Embryonic facial prominence (tissue), 1 donor: ENCODE results near the gene DDN.

Experiments
- DNase-seq: peaks from one replicate; pipeline ENCODE4 v3.0.0-alpha.2; 2016; ENCODE audit errors: extremely low spot score

The DDN gene

DNA sequence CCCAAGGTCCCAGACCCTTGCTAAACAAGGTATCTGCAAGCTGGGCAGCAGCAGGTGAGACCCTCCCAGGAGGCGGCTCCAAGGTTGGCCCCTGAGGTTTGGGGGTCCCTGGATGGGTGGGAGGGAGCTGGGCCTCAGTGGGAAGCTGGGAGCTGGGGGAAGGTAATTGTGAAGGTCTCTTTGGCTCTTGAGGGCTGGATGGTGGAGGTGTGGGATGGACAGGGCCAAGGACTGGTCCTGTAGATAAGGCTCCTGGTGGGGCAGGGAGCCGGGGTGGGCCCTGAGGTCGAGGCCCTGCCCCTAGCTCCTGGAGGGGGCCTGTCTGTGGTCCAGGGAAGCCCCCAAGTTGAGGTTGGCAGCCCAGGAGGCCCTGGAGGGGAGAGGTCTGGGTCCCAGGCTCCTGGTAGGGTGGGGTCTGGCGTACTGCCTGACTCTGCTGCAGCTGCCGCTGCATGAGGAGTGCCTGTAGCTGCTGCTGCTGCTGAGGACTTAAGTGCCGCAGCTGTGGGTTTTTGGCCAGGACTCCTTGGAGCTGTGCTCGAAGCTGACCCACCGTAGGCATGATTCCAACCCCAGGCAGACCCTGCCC lies 32.5 kb upstream of the DDN start:
- no peak for DNase-seq

DNA sequence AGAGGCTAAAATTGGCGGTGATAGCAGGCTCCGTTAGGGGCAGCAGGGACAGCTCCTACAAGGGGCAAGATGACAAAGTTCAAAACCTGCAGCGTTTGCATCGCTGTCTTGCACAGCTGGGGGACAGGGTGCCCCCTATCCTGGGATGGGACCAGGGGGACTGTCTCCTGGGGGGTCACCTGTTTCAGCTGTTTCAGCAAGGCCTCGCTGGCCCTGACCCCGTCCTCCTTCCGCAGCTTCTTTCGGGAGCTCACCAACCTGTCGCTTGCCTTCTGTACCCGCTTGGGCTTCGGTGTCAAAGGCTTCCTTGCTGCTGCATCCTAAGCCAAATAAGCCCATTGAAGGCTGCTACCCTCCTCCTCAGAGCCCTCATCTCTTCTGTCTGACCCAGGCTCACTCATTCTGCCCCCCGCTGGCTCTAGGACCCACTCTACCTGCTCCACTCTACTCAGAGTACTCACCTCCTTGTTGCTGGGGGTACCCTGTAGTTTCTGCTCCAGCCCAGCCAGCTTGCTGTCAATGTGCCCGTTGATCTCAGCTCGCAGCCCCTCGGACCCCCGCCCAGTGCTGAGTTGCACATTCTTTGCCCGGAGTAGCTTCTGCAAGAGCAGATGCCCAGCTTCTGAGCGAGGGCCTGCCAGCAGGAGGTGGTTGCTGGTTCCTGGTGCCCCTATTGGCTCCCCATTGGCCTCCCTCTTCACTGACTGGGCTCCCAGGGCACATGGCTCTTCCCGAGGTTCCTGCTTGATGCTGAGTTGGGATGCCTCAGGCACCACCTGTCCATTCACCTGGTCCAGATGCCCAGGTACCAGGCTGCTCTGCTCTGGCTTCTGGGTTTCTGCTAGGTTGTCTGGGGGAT lies 31.8 kb upstream of the DDN start:
- no peak for DNase-seq

DNA sequence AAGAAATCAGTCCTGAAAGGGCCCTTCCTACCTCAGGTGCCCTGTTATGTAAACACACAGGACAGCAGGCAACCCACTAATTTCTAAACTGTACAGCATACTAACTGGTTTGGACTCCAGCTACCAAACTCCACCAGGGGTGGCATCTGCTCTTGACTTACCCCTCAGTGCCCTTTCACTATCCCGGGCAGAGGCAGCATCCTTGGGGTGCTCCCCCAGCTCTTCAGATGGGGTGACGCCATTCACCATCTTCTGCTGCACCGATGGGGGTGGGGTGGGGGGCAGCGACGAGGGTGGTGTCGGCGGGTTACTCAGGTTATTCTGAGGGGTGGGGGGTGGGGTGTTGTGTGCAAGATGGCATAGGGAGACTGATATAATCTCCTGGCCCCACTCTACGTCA lies 30.9 kb upstream of the DDN start:
- DNase-seq, result no peak

DNA sequence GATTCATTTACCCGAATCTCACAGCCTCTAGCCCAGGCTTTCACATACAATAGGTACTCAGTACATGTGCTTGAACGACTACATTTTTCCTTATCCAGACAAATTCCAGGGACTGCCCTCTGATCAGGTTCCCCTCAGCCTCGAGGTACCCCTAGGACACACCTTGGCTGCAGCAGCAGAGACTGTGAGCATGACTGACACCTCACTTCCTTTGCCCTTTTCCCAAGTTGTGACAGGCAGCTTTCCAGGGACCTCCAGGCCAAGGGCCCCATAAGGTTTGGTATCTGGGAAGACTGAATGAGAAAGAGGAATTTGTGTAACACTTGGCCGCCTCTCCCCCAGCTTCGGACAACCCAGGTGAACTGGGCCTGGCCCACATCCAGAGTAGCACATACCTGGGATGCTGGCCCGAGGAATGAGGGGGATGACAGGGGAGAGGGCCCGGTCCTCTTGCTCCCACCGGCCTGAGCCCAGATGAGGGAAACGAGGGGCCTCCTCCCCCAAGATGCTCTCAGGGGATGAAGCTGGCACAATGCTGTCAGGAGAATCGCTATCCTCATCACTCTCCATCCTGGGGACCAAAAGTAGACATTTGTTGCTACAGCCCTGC lies 29.6 kb upstream of the DDN start:
- no peak for DNase-seq

DNA sequence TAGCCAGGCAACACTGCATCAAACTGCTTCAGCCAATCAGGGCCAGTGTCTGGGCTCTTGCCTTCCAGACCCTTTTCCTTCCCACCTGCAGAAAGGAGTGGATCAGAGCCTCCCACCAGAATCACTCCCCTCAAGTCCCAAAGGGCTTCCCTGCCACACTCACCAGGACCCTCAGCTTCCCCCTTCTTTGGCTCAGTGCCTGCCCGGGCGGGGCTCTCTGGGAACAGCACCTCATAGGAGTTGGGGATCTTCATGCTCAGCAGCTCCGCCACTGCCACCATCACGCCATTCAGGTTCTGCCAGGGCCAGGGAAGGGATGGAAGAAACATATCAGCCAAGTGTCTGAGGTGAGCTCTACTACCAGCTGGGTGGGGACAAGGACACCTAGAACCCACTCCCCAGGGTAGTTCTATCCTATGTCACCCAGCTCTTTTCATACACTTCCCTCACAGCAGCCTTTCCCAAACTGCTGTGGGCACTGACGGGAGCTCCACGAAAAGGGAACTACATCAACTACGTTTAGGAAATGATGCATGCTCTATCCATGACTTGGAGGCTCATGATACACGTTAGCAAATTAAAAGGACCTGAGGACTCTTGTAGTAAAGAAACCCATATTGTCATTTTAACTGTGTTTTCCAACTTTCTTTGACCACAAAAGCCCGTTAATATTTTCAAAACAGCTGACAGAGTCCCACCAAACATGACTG lies 28.8 kb upstream of the DDN start:
- DNase-seq, result no peak

DNA sequence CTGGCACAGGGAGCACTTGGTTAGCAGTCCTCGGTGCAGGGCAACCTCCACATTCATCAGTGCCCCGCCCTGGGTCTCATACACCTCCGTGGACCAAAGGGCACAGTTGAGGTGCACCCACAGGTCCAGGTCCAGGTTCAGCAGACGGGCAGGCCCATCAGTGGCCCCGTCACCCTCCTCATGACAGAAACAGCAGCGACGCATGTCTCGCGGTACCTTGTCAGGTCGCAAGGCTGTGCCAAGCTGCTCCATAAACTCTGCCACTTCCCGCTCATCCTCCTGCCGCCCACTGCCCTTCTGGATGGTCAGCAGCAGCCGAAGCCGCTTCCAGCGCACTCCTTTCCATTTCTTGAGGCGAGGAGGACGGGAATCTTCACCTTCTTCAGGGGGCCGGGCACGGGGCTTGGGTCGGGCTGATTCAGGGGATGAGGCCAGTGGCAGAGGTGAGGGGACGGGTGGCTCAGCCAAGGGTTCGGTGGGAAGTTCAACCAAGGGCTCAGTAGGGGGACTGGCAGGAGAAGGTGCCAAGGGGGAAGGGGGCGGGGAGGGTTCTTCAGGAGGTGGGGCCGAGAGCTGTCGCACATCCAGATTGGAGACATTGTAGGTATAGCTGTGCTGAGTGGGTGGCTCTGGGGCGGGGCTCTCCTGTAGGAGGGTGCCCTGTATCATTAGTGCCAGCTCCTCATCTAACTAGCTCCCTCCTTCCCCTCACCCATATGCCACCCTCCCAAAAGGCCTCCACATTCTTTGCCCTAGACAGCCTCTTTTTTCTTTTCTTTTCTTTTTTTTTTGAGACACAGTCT lies 27.7 kb upstream of the DDN start:
- no peak for DNase-seq

DNA sequence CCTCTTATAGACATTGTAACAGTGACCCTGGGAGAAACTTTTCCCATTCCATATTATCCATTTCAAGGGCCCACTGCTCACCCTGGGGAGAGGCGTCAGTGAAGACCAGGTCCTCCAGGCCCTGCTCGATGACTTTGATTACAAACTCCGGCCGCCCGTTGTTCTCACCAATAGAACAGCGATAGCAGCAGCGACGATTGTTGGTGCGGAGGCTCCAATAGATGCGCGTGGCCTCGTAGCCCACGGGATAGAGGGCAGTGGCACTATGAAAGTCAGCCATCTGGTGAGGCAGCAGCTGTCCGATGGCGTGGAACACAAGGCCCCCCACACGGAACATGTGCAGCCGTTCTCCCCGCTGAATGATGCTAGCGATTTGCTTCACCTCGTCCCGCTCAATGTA lies 26.9 kb upstream of the DDN start:
- no peak for DNase-seq

DNA sequence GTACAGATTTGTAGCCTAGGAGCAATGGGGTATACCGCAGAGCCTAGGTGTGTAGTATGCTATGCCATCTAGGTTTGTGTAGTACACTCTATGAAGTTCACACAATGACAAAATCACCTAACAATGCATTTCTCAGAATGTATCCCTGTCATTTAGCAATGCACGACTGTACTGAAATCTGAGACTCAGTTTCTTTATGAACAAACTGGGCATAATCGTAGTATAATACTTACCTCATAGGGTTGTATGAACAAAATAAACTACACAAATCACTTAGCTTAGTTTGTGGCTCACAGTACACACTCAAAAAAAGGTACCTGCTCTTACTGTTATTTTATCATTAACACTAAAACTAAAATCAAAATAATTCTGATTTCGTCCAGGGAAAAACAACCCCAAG lies 26.3 kb upstream of the DDN start:
- no peak for DNase-seq

DNA sequence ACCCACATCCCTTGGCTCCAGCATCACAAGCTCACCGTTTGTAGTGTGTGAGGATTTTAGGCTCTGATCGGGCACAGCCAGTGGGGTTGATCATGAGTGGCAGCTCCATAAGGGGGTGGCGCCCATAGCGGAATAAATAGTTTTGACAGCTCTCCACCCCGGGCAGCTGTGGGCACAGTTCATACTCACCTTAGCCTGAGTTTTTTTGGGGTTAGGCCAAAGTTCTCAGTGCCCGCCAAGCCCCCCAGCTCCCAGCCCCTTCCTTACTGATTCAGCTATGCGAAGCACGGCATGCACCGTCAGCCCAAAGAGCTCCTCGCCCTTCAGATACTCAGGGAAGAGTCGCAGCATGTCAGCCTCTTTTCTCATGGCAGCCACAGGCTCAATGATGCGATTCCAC lies 25.4 kb upstream of the DDN start:
- no peak for DNase-seq

DNA sequence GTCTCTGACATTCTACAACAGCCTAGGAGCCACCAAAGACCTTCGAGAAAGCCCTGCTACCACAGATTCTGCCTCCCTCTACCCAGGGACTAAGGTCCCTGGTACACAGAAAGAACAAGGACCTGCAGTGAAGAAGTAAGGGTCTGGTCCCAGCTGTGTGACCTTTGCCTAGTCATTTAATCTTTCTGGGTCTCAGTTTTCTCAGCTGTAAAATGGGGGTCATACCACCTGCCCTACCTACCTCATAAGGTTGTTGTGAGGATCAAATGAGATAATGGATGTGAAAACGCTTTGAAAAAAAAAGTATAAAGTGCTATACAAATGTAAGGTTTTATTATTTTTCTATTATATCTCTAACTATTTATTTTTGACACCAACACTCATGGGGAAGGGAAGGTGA lies 24.6 kb upstream of the DDN start:
- DNase-seq, result no peak

DNA sequence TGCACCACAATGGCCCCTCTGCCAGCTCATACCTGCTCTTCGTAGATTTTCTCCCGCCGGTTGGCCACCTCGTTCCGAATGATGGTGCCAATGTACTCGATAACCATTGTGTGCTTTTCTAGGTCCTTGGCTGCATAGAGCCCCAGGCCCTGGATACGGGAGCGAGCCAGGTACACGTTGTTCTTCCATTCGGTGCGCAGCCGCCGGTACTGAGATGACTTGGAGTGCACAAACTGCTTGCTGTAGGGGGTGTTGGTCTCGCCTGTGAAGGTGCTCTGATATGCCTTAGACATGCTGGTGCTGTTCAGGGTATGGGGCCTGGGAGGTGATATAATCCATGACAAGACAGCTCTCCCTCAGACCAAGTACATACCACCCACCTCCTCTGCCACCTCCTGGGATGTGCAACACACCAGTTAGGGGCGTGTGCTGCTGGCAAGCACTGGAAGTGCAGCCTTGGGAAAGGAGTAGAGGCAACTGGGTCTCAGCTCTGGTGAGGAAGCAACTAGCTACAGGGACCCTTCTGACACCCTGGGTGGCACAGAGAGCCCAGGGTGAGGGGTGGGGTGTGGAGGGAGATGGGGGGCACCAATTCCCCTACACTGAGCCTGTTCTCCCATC lies 23.5 kb upstream of the DDN start:
- no peak for DNase-seq

DNA sequence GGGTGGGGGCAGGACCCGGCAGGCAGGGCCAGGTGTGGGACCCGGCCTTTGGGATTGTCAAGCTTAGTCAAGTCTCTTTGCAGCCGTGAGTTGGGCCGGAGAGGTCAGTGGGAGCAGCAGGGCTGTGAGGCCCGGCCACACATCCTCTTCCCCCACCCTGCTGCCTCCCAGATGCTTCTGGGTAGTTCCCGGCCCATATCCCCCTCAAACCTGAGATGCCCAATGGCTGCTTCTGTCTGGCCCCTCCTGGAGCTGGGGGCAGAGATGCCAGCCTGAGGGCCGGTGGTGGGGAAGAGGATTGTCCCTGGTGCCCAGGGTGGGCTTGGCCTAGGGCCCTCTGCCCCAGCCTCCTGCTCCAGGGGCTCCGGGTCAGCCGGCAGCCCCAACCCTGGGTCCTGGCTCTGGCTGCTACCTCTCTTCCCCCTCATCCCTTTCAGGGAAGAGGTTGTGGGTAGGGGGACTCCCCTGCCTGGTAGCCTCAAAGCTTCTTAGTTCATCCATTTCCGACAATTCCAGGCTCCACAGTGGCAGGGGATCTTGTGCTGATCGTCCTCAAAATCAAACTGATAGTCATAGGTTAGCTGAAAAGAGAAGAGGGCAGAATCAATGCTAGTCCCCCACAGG lies 22.2 kb upstream of the DDN start:
- no peak for DNase-seq

DNA sequence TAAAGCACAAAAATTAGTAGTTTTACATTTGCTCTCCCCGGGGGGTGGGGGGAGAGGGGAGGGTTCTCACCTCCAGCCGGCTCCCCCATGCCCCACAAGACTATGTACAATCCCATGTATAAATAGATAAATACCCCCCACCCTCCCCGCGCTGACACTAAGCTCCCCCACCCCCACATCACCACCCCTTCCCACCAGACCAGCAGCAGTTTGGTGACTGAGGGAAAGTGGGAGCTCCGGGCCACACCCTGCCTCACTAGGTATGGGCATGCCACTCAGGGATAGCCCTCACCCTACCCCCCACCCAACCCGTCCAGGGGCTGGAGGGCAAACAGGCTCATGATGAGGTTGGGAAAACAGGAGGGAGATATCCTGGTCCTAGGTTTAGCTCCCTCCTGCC lies 21.3 kb upstream of the DDN start:
- no peak for DNase-seq

DNA sequence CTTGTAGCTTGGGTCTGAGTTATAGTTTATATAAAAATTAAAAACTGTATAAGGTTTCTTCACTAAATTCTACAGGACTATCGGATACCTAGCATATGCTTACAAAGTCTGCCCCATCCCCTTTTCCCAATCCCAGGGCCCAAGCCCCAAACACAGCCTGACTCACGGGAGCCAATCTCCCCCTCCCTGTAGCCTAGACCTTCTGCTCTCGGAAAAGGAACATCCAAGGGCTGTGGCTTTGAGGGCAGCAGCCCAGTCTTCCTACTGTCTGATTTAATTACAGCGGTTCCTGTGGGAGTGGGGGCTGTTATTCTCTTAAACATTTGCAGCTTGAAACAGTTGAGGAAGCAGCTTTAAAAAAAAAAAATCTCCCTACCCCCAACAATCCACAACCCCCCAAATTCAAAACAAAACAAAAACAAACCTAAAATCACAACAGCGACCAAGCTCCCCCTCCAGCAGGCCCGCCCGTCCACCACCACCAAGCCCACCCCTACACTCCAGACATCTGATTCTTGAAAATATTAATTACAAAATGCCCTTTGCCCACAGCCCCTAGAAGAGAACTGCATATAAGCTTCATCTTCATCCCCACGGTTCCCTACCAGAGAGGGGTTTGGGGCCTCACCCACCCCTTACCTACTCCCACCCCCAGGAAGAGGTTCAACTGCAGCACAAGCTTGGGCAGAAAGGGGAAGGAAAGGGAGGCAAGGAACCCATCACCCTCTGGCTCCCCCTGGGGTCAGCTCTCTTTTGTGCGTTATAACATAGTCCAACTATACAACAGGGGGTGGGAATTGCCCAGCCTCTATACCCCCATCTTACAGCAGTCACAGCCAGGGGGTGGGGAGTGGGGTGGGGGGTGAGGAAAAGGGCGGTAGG lies 20.5 kb upstream of the DDN start:
- DNase-seq, result no peak

DNA sequence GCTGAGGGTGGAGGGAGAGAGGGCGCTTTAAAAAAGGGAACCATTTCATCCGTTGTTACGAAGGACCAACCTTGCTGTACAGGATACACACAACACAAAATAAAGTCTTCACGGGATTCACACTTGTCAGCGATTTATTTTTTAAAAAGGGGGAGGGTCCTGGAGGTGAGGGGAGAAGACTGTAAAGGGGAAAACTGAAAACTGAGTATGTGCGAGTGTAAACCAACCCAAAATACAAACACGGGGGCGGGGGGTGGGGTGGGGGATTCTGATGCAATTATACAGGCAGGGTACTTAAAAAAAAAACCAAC lies 19.9 kb upstream of the DDN start:
- DNase-seq, result no peak

DNA sequence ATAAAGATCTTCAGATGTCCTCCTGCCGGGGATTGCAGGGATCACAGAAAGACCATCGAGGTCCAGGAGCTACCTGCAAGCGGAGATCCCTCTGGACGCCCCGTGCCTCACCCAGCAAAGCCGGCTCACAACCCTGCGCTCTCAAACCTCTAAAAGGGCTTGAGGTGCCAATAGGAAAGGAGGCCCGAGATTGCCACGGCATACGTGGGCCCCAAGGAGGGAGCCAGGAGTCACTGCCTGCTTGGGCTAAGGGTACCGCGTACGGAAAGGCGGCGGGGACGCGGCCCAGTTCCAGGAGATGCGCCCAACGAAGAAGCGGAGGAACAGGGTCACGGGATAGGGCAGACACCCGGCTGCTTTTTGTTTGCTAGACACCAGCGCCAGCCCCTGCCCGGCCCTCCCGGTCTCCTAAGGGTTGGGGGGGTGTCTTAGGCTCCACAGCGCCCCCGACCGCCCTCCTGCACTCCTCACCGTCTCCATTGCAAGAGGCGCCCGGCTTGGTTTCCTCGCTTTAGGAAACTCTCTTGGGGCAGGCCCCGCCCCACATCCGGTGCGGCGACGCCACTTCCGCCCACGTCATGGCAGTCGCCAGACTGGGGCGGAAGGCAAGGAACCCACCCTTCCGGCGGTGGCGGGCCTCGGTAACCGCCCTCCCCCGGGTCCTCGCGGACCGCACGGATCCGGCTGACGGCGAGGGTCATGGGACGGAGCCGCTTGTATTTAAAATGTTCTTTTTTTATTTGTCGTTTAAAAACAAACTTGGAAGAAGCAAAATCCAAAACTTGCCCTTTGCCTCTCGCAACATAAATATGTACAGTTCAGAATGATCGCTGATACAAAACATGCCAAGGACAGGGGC lies 19.3 kb upstream of the DDN start, which contains the start of gene PRKAG1:
PRKAG1 (minus strand) TSS at position 516 of the 859 bp plus-strand sequence; CDS start at position 480, 36 bp downstream.
- peak; percentile 96 for DNase-seq

DNA sequence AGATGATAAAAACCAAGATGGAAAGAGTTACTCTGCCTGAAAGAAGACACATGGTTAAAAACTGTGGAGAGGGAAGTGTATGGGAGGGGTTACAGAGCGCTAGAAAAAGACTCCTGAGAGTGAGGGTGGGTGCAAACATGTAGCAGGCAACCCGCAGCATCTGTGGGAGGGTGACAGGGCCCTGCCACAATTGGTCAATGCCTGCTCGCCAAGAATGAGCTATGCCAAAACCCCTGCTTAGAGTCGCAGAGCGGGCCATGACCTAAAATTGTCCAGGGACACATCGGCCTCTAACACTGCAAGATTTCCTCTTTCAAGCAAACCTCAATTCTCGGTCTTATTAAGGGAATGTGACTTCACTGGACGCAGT lies 18.7 kb upstream of the DDN start:
- DNase-seq, result no peak

DNA sequence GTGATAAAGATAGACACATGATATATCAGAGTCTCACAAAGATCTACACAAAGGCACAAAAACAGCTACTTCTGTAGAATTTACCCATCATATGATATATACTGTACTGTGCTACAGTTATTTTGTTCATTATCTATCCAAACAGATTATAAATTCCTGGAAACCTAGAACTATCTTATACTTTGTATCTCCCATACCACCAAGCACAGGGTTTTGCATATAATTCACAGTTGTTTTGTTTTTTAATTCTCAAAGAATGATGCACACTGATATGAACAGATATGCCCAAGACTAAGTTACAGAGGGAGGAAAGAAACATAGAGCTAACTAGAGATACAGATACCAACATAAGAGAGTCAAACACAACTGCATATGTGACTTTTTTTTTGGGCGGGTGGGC lies 16.0 kb upstream of the DDN start:
- DNase-seq, result no peak

DNA sequence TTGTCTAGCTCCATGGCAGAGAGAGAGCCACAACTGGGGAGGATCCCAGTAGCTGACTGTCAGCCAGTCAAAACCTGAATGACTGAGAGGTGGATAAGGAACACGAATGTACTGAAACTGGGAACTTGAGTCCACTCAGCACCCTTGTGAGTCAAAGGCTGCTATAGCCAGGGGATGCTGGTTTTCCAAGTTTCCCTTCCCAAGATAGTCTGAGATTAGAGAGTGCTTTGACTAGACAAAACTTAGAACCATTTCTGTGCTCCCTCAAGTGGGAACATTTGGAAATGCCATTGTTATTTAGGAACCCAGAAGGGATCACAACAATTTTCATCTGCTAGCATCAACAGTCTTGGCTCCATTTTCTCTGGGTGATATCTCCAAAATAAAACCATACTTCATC lies 15.4 kb upstream of the DDN start:
- no peak for DNase-seq
